H54 (cell line): ENCODE data around the gene UGT8.

Experiments
- DNase-seq: peaks from one replicate; pipeline ENCODE4 v3.0.0; 2011; ENCODE audit warnings: low spot score, mixed read lengths; ENCODE audit not compliant: insufficient read length
- FAIRE-seq: peaks from 3 replicates; lab custom pipeline; 2011; peaks lifted over from hg19 to GRCh38; lab: Jason Lieb, UNC
- POLR2A ChIP-seq: IDR thresholded peaks from 2 replicates; pipeline ENCODE4 v1.6.1; 2011; ENCODE audit warnings: low read depth, mild to moderate bottlenecking, low read length

UGT8 gene

GRCh38 chr4:114691865-114692264 is 93.3 kb downstream of the UGT8 start:
- TF ChIP-seq POLR2A, result no peak
- no peak for DNase-seq
- no peak for FAIRE-seq

GRCh38 chr4:114692958-114693357 is 94.4 kb downstream of the UGT8 start:
- no peak for FAIRE-seq
- no peak for TF ChIP-seq POLR2A
- DNase-seq, result no peak

GRCh38 chr4:114694770-114695169 is 96.2 kb downstream of the UGT8 start:
- DNase-seq (no peak), FAIRE-seq (no peak)
- no peak for TF ChIP-seq POLR2A

GRCh38 chr4:114698231-114698630 is 99.6 kb downstream of the UGT8 start:
- FAIRE-seq (no peak), DNase-seq (no peak)
- TF ChIP-seq POLR2A, result no peak

- no peak for TF ChIP-seq POLR2A
- FAIRE-seq (no peak), DNase-seq (no peak)
Measured at GRCh38 chr4:114701491-114701890, 102.9 kb downstream of the UGT8 start.

DNA sequence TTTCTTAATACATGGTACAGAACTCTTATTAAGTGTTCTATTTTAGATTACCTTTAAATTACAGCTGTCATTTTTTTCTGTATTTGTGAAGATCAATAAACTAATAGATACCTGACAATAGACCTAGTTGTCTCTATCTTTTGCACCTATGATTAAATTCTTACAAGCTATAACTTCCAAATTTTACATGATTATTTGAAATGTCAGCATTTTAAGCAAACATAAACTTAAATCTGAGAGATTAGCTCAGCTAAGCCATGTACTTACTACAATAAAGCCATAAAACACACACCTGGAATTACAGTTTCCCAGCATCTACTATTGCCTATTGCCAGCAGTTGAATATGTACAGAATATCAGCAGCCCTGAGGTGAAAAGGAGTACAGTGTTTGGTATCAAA is 118.8 kb downstream of the UGT8 start:
- FAIRE-seq (no peak), DNase-seq (no peak)
- TF ChIP-seq POLR2A, result no peak

GRCh38 chr4:114725066-114725465 is 126.5 kb downstream of the UGT8 start:
- TF ChIP-seq POLR2A, result no peak
- no peak for FAIRE-seq
- no peak for DNase-seq

GRCh38 chr4:114727461-114727860 is 128.9 kb downstream of the UGT8 start:
- FAIRE-seq, result no peak
- no peak for TF ChIP-seq POLR2A
- no peak for DNase-seq
